OCI-LY1 (cell line): ENCODE results near the gene ITPK1.

Experiments used
- H2AFZ ChIP-seq: fragments of 200-600 bp; sonication (generic), shearing (Covaris generic); 2 replicates; pipeline ENCODE4 v1.6.0; 2014; ENCODE audit warnings: antibody characterized with exemption, mild to moderate bottlenecking, low read length
- H3F3A ChIP-seq: fragments of 200-600 bp; sonication (generic), shearing (Covaris generic); 2 replicates; pipeline ENCODE4 v1.6.0; 2014; ENCODE audit warnings: mild to moderate bottlenecking, antibody characterized with exemption, low read length, moderate library complexity; ENCODE audit not compliant: insufficient read depth
- H3K27ac ChIP-seq: fragments of 200-600 bp; sonication (generic); 2 replicates; pipeline ENCODE4 v1.5.1; 2014; ENCODE audit warnings: low read length, mixed run types, mild to moderate bottlenecking, low read depth; ENCODE audit not compliant: poor library complexity, severe bottlenecking
- H3K27me3 ChIP-seq: fragments of 200-600 bp; sonication (generic); 2 replicates; pipeline ENCODE4 v1.6.0; 2014; ENCODE audit warnings: antibody characterized with exemption, mild to moderate bottlenecking, low read length, moderate library complexity; ENCODE audit not compliant: insufficient read depth
- H3K36me3 ChIP-seq: fragments of 200-600 bp; sonication (generic); 2 replicates; pipeline ENCODE4 v1.6.1; 2014; ENCODE audit warnings: mild to moderate bottlenecking, antibody characterized with exemption, low read length, moderate library complexity, mixed read lengths; ENCODE audit not compliant: insufficient read depth
- H3K4me1 ChIP-seq: fragments of 200-600 bp; sonication (generic); 2 replicates; pipeline ENCODE4 v1.5.1; 2014; ENCODE audit warnings: mild to moderate bottlenecking, low read length, moderate library complexity; ENCODE audit not compliant: insufficient read depth, severe bottlenecking
- H3K4me2 ChIP-seq: fragments of 200-600 bp; sonication (generic), shearing (Covaris generic); 2 replicates; pipeline ENCODE4 v1.6.1; 2014; ENCODE audit warnings: low read length
- H3K4me3 ChIP-seq: fragments of 200-600 bp; sonication (generic); 2 replicates; pipeline ENCODE4 v1.5.1; 2014; ENCODE audit warnings: low read length, low read depth, mild to moderate bottlenecking, mixed read lengths; ENCODE audit not compliant: poor library complexity, severe bottlenecking
- H3K79me2 ChIP-seq: fragments of 200-600 bp; shearing (Covaris generic); 2 replicates; pipeline ENCODE4 v1.6.1; 2016; ENCODE audit warnings: mixed run types, low read length, mixed read lengths; ENCODE audit not compliant: insufficient read depth
- H3K9ac ChIP-seq: fragments of 200-600 bp; sonication (generic), shearing (Covaris generic); 2 replicates; pipeline ENCODE4 v1.6.1; 2014; ENCODE audit warnings: mild to moderate bottlenecking, low read length, mixed read lengths
- H3K9me2 ChIP-seq: fragments of 200-600 bp; sonication (generic), shearing (Covaris generic); 2 replicates; pipeline ENCODE4 v1.6.1; 2014; ENCODE audit warnings: low read depth, mild to moderate bottlenecking, low read length, mixed read lengths
- H3K9me3 ChIP-seq: fragments of 200-600 bp; shearing (Covaris generic); 2 replicates; pipeline ENCODE4 v1.6.1; 2014; ENCODE audit warnings: low read length, mixed read lengths
- H4K20me1 ChIP-seq: fragments of 200-600 bp; sonication (generic), shearing (Covaris generic); 2 replicates; pipeline ENCODE4 v1.6.0; 2016; ENCODE audit warnings: mild to moderate bottlenecking, low read length; ENCODE audit not compliant: insufficient read depth
- CTCF ChIP-seq: fragments of 200-600 bp; sonication (generic), shearing (Covaris generic); IDR thresholded peaks from 2 replicates; pipeline ENCODE4 v1.5.1; 2017; ENCODE audit warnings: mild to moderate bottlenecking, antibody characterized with exemption, low read length, moderate library complexity, mixed read lengths
- EZH2 ChIP-seq: fragments of 200-600 bp; sonication (generic), shearing (Covaris generic); IDR thresholded peaks from 2 replicates; pipeline ENCODE4 v1.8.0; 2017; ENCODE audit warnings: borderline replicate concordance, mixed run types, mild to moderate bottlenecking, antibody characterized with exemption, low read length, moderate library complexity, mixed read lengths

The ITPK1 gene

GRCh38 chr14:92892589-92892988 is 223.1 kb downstream of the ITPK1 start:
- Histone ChIP-seq H3F3A (no peaks in the 10 kb centered on the region), H3K9ac (no peak overlapping the region), H3K9me3 (no peaks in the 10 kb centered on the region), H3K4me3 (no peak overlapping the region), H4K20me1 (no peaks in the 10 kb centered on the region), H3K9me2 (no peaks in the 10 kb centered on the region), H2AFZ (no peak overlapping the region), H3K4me2 (no peak overlapping the region), H3K79me2 (no peaks in the 10 kb centered on the region), H3K27me3 (0 out of 2 replicates have a peak, but pooled peaks cover 4% of the 10 kb centered on the region), H3K27ac (no peak overlapping the region), H3K36me3 (no peaks in the 10 kb centered on the region), H3K4me1 (no peaks in the 10 kb centered on the region)
- TF ChIP-seq CTCF: no peak
- TF ChIP-seq EZH2: no peak

- Histone ChIP-seq H2AFZ (no peak overlapping the region), H3K27ac (no peak overlapping the region), H4K20me1 (no peaks in the 10 kb centered on the region), H3K36me3 (no peaks in the 10 kb centered on the region), H3K27me3 (0 out of 2 replicates have a peak, but pooled peaks cover 4% of the 10 kb centered on the region), H3K4me1 (no peaks in the 10 kb centered on the region), H3K4me3 (no peak overlapping the region), H3F3A (no peaks in the 10 kb centered on the region), H3K9me3 (no peaks in the 10 kb centered on the region), H3K4me2 (no peak overlapping the region), H3K79me2 (no peaks in the 10 kb centered on the region), H3K9ac (no peak overlapping the region), H3K9me2 (no peaks in the 10 kb centered on the region)
- no peak for TF ChIP-seq EZH2
- TF ChIP-seq CTCF: no peak
These were observed 224.7 kb downstream of the ITPK1 start for GRCh38 chr14:92890830-92891588.

- Histone ChIP-seq H3K4me2 (no peak overlapping the region), H3F3A (no peaks in the 10 kb centered on the region), H3K27me3 (no peaks in the 10 kb centered on the region), H3K9me2 (no peaks in the 10 kb centered on the region), H3K9ac (no peak overlapping the region), H3K4me3 (no peak overlapping the region), H3K27ac (no peak overlapping the region), H4K20me1 (no peaks in the 10 kb centered on the region), H3K36me3 (no peaks in the 10 kb centered on the region), H2AFZ (no peak overlapping the region), H3K79me2 (no peaks in the 10 kb centered on the region), H3K4me1 (no peaks in the 10 kb centered on the region), H3K9me3 (no peaks in the 10 kb centered on the region)
- TF ChIP-seq EZH2 (no peak), CTCF (no peak)
These were observed 226.8 kb downstream of the ITPK1 start for GRCh38 chr14:92888896-92889295.
